Fibroblast of lung (primary cell): Measurements from ENCODE around the gene GDF10.

Experiments used
- CTCF ChIP-seq, 2 donors: IDR thresholded peaks in 1 of 2; conservative IDR thresholded peaks in 1 of 2; 1 replicate in 1 of 2; 2 replicates in 1 of 2; pipeline ENCODE4 v1.5.1; 2011 to 2012; ENCODE audit warnings: low read length in 2 of 2, control low read depth in 1 of 2, inconsistent platforms in 1 of 2, low read depth in 1 of 2, mild to moderate bottlenecking in 1 of 2
- EZH2 ChIP-seq: IDR thresholded peaks from 2 replicates; pipeline ENCODE4 v1.5.1; 2012; ENCODE audit warnings: low read length, control low read depth, mild to moderate bottlenecking; ENCODE audit errors: missing control alignments

GRCh38 chr10:47353351-47353750 lies 53.4 kb downstream of the GDF10 start:
- TF ChIP-seq CTCF (conservative IDR thresholded peaks at IDR 0.05 in 1 of 2, IDR thresholded peaks at IDR 0.05 in 1 of 2; ENCODE audit: low read depth in 1 of 2, low read length in 2 of 2) (no peak), EZH2 (no peak)
